AG20443 (cell line): ENCODE measurements around the gene ATG4D.
A peak's percentile ranks its signal among the peaks of the same experiment; 100 is the strongest.

Source experiments
- DNase-seq: peaks from one replicate; pipeline ENCODE4 v3.0.0; 2012; ENCODE audit warnings: low spot score, mixed read lengths

The ATG4D gene

DNA sequence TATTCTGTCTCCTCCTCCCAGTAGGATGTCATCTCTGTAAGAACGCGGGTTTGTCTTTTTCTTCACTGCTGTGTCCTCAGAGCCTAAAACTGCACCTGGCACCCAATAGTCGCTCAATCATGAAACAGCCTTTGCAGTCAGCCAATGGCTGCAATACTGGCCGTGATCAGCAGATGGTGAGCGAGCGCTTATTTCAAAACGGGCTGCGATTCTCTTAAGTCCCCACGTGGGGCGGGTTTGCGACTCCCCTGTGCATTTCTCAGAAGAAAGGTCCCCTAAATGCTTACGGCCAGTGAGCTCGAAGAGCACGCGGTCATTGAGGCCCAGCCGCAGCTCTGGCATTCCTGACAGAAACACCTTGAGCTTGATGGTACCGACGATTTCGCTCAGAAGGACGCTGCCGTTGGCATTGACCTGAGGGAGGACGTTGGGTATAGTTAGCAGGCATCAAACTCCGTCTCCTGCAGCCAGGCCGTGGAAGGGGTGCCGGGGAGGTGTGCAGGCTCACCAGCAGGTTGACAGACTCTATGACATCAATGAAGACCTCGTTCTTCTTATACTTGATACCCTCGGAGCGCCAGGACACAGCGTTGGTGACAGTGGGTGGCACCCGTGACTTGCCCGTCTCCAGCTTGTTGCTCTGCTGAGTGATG is 37.4 kb downstream of the ATG4D start:
- DNase-seq = peak; percentile 88

- no peak for DNase-seq
These were observed 38.4 kb downstream of the ATG4D start for GRCh38 chr19:10582091-10582490.

DNA sequence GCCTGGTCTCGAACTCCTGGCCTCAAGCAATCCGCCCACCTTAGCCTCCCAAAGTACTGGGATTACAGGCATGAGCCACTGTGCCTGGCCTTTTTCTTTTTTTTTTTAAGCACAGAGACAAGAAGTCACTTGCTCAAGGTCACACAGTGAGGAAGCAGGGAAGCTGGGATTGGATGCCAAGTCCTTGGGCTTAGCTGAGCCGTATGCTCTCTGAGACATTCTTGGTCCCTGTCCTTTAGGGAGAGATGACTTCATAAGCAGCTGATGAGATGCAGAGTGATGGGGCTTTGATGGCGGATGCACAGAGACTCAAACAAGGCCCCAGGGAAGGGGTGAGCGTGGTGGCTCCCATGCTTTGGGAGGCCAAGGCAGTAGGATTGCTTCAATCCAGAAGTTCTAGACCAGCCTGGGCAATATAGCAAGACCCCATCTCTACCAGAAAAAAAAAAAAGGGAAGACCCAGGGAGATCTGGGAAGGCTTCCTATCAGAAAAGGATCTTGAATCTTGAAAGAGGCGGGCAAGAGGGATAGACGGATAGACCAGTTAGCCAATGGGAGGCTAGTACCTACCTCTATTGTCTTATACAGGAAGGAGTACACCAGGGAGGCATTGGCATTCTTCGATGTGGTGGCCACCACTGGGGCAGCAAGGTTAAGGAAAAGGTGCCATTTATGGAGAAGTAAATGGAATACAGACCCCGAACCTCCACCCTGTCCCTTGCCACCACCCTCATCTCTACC is 39.5 kb downstream of the ATG4D start:
- no peak for DNase-seq

- no peak for DNase-seq
These were observed 42.7 kb downstream of the ATG4D start for GRCh38 chr19:10586396-10586795.

- DNase-seq = no peak
These were observed 43.5 kb downstream of the ATG4D start, which contains the start of gene AP1M2 for GRCh38 chr19:10587022-10587838. Gene AP1M2, minus strand, starts transcription at chr19:10587312. Its CDS starts 81 bp downstream, at chr19:10587231.

DNA sequence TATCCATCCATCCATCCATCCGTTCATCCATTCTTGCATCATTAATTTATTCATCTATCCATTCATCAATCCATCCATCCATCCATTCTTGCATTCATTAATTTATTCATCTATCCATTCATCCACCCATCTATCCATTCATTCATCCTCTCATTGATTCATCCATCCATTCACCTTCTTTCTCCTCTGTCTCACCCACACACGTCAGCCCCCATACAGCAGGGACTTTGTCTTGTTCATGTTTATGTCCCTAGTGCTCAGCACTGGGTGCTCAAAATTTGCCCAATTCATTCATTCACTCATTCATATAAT is 44.1 kb downstream of the ATG4D start:
- DNase-seq = no peak

- no peak for DNase-seq
These were observed 49.4 kb downstream of the ATG4D start for GRCh38 chr19:10593148-10593547.

GRCh38 chr19:10593820-10594637 is 50.3 kb downstream of the ATG4D start:
- DNase-seq = peak; percentile 64

DNA sequence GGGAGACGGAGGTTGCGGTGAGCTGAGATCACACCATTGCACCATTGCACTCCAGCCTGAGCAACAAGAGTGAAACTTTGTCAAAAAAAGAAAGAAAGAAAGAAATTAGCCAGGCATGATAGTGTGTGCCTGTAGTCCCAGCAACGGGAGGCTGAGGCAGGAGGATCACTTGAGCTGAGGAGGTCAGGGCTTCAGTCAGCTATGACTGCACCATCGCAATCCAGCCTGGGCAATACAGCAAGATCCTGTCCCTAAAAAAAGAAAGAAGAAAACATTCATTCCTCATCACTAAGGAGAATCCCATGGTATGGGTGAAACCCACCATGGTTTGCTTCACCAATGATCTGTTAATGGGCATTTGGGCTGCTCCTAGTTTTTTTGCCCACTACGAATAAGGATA is 56.4 kb downstream of the ATG4D start:
- DNase-seq = no peak

- DNase-seq = no peak
These were observed 58.3 kb downstream of the ATG4D start for GRCh38 chr19:10601999-10602329.

GRCh38 chr19:10602330-10603083 is 58.8 kb downstream of the ATG4D start:
- DNase-seq = peak; percentile 99
